NCI-H510A (cell line): ENCODE data around the gene LRFN2.
A peak's percentile ranks its signal among the peaks of the same experiment; 100 is the strongest.

ENCODE experiments used
- DNase-seq: peaks from one replicate; lab custom pipeline; 2025; lab: John Stamatoyannopoulos, UW

LRFN2 gene

DNA sequence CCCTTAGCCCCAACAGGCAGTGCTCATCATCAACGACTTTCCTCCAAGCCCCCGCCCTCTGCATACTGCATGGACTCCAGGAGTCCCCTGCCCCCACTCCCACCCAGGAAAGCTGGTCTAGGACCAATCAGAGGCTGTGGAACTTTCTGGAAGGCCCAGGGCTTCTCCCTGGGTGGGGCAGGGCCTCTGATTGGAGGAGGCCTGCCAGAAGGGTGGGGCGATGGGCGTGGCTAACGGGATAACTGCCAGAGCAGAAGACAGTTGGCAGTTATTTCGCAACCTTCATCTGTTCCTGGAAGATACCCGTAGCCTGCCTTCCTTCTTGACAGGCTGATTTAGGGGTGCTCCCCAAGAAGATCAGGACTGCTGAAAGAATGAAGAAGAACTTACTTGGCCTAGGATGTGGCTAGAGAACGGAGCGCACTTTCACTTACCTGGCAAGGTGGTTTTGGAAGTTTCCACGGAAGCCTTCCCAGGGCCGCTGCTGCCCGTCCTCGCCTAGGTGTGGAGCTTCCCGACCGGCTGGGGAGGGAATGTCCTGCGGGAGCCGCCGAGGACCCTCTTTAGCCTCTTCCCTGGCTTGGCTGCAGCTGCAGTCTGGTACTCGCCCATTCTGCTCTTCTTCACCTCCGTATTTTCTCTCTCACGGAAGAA, 209.0 kb downstream of the LRFN2 start:
- no peak for DNase-seq

DNA sequence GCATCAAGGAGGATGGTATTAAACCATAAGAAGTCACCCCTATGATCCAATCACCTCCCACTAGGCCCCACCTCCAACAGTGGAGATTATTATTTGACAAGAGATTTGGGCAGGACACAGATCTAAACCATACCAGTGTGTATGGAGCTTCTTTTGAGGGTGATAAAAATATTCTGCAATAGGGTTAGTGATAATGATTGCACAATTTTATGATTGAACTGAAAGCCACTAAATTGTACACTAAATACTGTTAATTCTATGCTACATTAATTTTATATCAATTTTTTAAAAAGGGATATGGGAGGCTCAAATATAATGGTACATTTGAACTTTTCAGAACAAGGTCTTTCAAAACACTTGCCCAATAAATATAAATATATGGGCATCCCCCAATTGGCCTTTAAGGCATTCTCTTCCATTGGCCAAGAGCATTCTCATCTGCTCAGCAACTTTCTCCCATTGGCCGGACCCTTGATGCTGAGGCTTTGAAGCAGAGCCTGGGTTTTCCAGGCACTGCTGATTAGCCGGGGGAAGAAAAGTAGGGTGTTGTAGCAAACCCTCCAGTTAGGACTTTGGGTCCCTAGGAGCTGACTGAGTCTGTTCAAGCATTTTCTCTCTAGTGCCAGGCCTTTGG, 209.9 kb downstream of the LRFN2 start:
- DNase-seq, result no peak

GRCh38 chr6:40376113-40376650, 211.0 kb downstream of the LRFN2 start:
- no peak for DNase-seq

GRCh38 chr6:40373267-40373666, 213.9 kb downstream of the LRFN2 start:
- no peak for DNase-seq

- DNase-seq, result no peak
Observed at GRCh38 chr6:40371621-40372020, 215.5 kb downstream of the LRFN2 start.

DNA sequence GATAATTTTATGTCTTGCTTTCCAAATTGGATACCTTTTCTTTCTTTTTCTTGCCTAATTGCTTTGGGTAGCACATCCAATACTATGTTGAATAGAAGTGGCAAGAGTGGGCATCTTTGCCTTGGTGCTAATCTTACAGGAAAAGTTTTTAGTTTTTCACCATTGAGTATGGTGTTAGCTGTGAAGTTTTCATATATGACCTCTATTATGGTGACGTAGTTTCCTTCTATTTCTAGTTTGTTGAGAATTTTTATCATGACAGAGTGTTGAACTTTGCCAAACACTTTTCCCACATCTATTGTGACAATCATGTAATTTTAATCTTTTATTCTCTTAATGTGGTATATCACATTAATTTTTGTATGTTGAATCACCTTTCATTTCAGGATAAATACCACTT, 216.1 kb downstream of the LRFN2 start:
- no peak for DNase-seq

DNA sequence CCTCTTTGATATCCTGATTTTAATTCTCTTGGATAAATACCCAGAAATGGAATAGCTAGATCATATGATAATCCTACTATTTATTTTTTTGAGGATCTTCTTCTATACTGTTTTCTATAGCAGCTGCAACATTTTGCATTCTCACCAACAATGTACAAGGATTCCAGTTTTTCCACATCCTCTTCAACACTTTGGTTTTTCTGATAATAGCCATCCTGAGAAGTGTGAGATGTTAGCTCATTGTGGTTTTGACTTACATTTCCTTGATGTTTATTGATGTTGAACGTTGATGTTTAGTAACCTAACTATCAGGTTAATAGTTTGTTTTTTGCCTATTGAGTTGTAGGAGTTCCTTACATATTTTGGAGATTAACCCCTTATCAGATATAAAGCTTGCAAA, 217.3 kb downstream of the LRFN2 start:
- no peak for DNase-seq

GRCh38 chr6:40369042-40369441, 218.1 kb downstream of the LRFN2 start:
- no peak for DNase-seq

GRCh38 chr6:40362859-40363258, 224.3 kb downstream of the LRFN2 start:
- no peak for DNase-seq

- peak; percentile 87 for DNase-seq
Observed at GRCh38 chr6:40359808-40360207, 227.4 kb downstream of the LRFN2 start.

DNA sequence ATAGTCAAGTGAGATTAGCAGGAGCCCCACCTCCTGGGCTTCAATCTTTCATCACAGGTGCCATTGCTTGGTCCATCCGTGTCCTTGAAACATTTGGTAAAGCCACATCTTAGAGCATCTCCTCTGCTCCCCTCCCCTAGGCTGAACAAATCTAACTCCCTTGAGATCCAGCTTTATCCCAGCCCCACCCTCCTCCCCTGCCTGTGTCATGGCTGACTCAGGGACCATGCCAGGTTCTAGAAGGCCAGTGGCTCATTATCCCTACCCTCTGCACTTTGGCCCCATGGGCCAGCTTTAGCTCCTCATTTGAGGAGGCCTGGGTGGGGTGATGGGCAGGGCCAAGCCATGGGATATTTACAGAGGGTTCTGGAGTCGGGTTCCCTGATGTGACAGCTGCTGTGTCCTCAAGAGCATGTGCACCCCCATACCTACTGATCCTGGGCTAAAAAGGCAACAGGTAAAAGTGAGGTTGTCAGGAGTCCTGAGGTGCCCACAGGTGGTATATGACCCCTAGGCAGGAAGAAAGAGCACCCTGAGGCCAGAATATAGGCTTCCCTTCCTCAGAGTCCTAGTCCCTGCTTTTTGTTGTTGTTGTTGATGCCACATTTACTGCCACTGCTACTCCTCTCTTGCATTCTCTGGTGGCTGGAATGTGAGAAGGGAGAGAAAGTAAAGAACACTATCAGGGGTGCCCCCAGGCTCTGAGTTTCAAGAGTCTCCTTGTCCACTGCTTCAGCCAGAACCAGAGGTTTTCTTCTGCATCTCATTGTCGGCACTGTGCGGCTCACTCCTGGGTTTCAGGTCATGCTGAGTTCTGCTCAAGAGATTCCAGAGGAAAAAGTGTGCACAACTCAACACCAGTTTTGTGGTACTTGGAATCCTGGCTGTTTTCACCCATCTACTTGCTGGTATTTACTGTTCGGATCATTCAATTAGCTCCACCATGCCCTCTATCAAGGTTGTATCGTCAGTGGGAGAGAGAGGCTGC, 228.4 kb downstream of the LRFN2 start:
- no peak for DNase-seq

GRCh38 chr6:40356242-40356910, 230.8 kb downstream of the LRFN2 start:
- DNase-seq, result no peak

GRCh38 chr6:40355532-40355931, 231.6 kb downstream of the LRFN2 start:
- no peak for DNase-seq

GRCh38 chr6:40355066-40355465, 232.1 kb downstream of the LRFN2 start:
- DNase-seq, result no peak

GRCh38 chr6:40353967-40354452, 233.2 kb downstream of the LRFN2 start:
- no peak for DNase-seq

DNA sequence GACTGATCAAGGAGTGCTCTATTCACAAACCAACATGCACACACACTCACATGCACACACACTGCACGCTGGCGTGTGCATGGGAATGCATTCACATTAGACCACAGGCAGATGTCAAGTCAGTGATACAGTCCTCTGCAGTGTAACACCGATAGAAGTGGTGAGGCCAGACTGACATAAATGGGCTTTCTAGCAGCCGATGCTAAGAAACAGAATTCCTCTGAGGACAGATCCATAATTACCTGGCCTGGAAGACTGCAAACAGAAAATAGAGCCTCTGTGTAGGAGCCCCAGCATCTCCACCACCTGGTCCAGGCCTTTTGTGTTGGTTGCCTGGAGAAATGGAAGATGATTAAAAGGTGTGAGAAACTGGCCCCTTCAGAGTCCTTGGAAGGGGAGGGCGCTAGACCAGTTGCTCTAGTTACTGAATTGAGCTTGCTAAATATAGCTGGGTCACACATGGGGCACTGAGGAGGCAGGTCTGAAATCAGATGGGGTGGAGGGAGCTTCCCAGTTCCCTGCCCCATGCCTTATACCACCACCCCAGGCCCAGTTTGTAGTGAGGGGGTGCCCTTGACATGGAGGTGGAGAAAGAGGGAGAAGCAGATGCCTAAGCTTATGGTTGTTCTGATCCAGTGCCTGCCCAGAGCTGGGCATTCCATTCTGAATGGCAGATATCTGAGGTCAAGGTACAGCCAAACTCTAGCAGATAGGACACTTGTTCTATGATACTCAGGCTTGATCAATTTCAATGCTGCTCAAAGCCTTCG, 233.8 kb downstream of the LRFN2 start:
- DNase-seq, result no peak

- no peak for DNase-seq
Observed at GRCh38 chr6:40352527-40353170, 234.5 kb downstream of the LRFN2 start.

- DNase-seq, result no peak
Observed at GRCh38 chr6:40352006-40352405, 235.2 kb downstream of the LRFN2 start.

DNA sequence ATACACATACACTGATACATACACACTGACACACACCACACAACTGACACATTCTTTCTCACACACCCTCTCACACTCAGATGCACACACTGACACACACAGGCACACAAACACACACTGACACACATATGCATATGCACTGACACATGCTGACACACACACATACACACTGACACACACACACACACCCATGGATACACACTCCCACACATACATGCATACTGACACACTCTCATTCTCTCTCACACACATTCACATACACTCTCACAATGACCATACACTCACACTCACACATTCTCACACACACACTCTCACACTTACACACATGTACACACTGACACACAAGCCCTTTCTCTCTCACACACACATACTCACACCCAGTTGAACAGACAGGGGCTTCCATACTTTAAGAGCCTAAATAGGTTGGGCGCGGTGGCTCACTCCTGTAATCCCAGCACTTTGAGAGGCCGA, 236.4 kb downstream of the LRFN2 start:
- no peak for DNase-seq
